ENCODE data around the gene HAUS8. TPM values are rescaled to one million over a fixed set of nuclear protein-coding genes. Genes with fewer than 3 reads are reported as not detected.
"Not testable (repeated sequence)": the region's sequence is repeated elsewhere in the genome, so short reads cannot be mapped to it uniquely, and the experiment has no call there.

HAUS8 gene
- polyA plus RNA-seq, 1 donor = 9.1 TPM

GRCh38 chr19:17101686-17102628 is 26.7 kb upstream of the HAUS8 start:
- DNase-seq (ENCODE audit: low read depth) = no peak

- DNase-seq (ENCODE audit: low read depth) = no peak
Observed at GRCh38 chr19:17098326-17098725, 23.1 kb upstream of the HAUS8 start.

- no peak for DNase-seq (ENCODE audit: low read depth)
Observed at GRCh38 chr19:17097593-17098126, 22.4 kb upstream of the HAUS8 start.

- DNase-seq (ENCODE audit: low read depth) = no peak
Observed at GRCh38 chr19:17095141-17095919, 20.1 kb upstream of the HAUS8 start.

- not testable (repeated sequence) for DNase-seq (ENCODE audit: low read depth)
Observed at GRCh38 chr19:17094694-17095093, 19.4 kb upstream of the HAUS8 start.

GRCh38 chr19:17092696-17093095 is 17.4 kb upstream of the HAUS8 start:
- no peak for DNase-seq (ENCODE audit: low read depth)

- no peak for DNase-seq (ENCODE audit: low read depth)
Observed at GRCh38 chr19:17091758-17092333, 16.6 kb upstream of the HAUS8 start.

- no peak for DNase-seq (ENCODE audit: low read depth)
Observed at GRCh38 chr19:17090583-17090982, 15.3 kb upstream of the HAUS8 start.

- no peak for DNase-seq (ENCODE audit: low read depth)
Observed at GRCh38 chr19:17088552-17088951, 13.3 kb upstream of the HAUS8 start.

- DNase-seq (ENCODE audit: low read depth) = no peak
Observed at GRCh38 chr19:17086834-17087233, 11.6 kb upstream of the HAUS8 start.

- no peak for DNase-seq (ENCODE audit: low read depth)
Observed at GRCh38 chr19:17086120-17086519, 10.9 kb upstream of the HAUS8 start.

GRCh38 chr19:17081672-17082630 is 6.7 kb upstream of the HAUS8 start:
- no peak for DNase-seq (ENCODE audit: low read depth)

GRCh38 chr19:17080440-17080801 is 5.2 kb upstream of the HAUS8 start:
- no peak for DNase-seq (ENCODE audit: low read depth)

GRCh38 chr19:17079710-17080439 is 4.6 kb upstream of the HAUS8 start:
- DNase-seq (ENCODE audit: low read depth) = peak; percentile 32

- no peak for DNase-seq (ENCODE audit: low read depth)
Observed at GRCh38 chr19:17078920-17079709, 3.9 kb upstream of the HAUS8 start.

- DNase-seq (ENCODE audit: low read depth) = no peak
Observed at GRCh38 chr19:17078036-17078919, 3.0 kb upstream of the HAUS8 start.

- DNase-seq (ENCODE audit: low read depth) = no peak
Observed at GRCh38 chr19:17077447-17078028, 2.3 kb upstream of the HAUS8 start.

- DNase-seq (ENCODE audit: low read depth) = no peak
Observed at GRCh38 chr19:17076543-17076991, 1.3 kb upstream of the HAUS8 start.
